ENCODE data around the gene SLC25A21. TPM values are rescaled to one million over a fixed set of nuclear protein-coding genes. Genes with fewer than 3 reads are reported as not detected.

Gene SLC25A21
- total and polyA plus RNA-seq, 2 of the 13 experiments (the other 11 are each of a cell fraction or from before 2014, with no cell fraction given): 1.9 to 2.9 TPM

DNA sequence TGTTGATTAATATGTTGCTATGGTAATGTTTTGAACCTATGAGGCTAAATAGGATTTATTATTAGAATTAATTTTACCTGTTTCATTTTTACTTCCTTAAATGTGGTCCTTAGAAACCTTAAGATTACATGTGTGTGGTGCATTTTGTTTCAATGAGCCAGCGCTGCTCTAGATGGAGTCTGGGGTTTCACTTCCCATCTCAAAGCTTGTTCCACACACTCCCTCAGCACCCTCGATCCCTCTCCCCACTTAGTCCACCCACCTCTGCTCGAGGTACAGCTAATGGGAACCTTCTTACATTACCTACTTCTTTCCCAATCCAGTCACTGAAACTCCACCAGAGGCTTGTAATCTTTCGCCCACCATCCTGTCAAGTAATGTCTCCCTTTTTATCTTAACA is 305.5 kb downstream of the SLC25A21 start:
- Histone ChIP-seq H3K9me3 (ENCODE audit: low read length) (no peaks in the 10 kb centered on the region), H3K4me1 (ENCODE audit: insufficient read depth, low read length) (no peaks in the 10 kb centered on the region), H3K27me3 (ENCODE audit: control insufficient read depth in 1 of 2, insufficient read depth in 2 of 2, low read length in 2 of 2) (no peaks in the 10 kb centered on the region), H3K4me2 (ENCODE audit: low read depth, low read length) (no peak overlapping the region), H3K4me3 (replicated peaks in 1 of 3; ENCODE audit: insufficient read depth in 1 of 3, low read depth in 2 of 3, low read length in 3 of 3) (no peak overlapping the region), H3K79me2 (ENCODE audit: insufficient read depth, low read length) (no peaks in the 10 kb centered on the region), H3K36me3 (replicated peaks in 1 of 2; ENCODE audit: control insufficient read depth in 1 of 2, insufficient read depth in 2 of 2, low read length in 2 of 2) (no peaks in the 10 kb centered on the region), H4K20me1 (ENCODE audit: insufficient read depth, low read length) (no peaks in the 10 kb centered on the region), H3K27ac (ENCODE audit: extremely low read length, insufficient read depth, low read length) (no peak overlapping the region), H3K9ac (ENCODE audit: insufficient read depth, low read depth, low read length) (no peak overlapping the region), H2AFZ (ENCODE audit: low read length) (no peak overlapping the region)
- DNase-seq (ENCODE audit: low spot score) (no peak), ATAC-seq (no peak), FAIRE-seq (no peak)
- POLR2A ChIA-PET: no interaction called here
- no peak for TF ChIP-seq ZKSCAN5 (CRISPR knock-in tag; IDR thresholded peaks at IDR 0.05)
- no peak for TF ChIP-seq ZKSCAN1 (IDR thresholded peaks at IDR 0.05; ENCODE audit: low read length)
- no peak for TF ChIP-seq EZH2 (conservative IDR thresholded peaks at IDR 0.05; ENCODE audit: low read depth, low read length)
- TF ChIP-seq ZNF598 (CRISPR knock-in tag; IDR thresholded peaks at IDR 0.05; ENCODE audit: borderline replicate concordance): no peak
- no peak for TF ChIP-seq RBAK (CRISPR knock-in tag; IDR thresholded peaks at IDR 0.05)
- no peak for TF ChIP-seq TEAD2 (CRISPR knock-in tag; IDR thresholded peaks at IDR 0.05)
- TF ChIP-seq XBP1 (CRISPR knock-in tag; IDR thresholded peaks at IDR 0.05): no peak
- TF ChIP-seq ZMAT3 (CRISPR knock-in tag; conservative IDR thresholded peaks at IDR 0.05): no peak
- TF ChIP-seq GFI1 (CRISPR knock-in tag; IDR thresholded peaks at IDR 0.05; ENCODE audit: borderline replicate concordance): no peak
- no peak for TF ChIP-seq LCORL (IDR thresholded peaks at IDR 0.05)
- TF ChIP-seq LCORL (CRISPR knock-in tag; IDR thresholded peaks at IDR 0.05): no peak
- in situ Hi-C loops (cut with HindIII; ENCODE audit: extremely low pct_ligation_motif_present, low pct_unique_long_range_greater_than_20kb) (no loop called here), intact Hi-C loops (cut with micrococcal nuclease; ENCODE audit: unreplicated experiment) (no loop called here)
- no TSS peak for BruUV-seq (replicated peaks)
- 23% methylated on average over 4 of the region's 4 CpGs for WGBS (ENCODE audit: low lambda C conversion rate)
- CTCF ChIA-PET (ENCODE audit: low intra/inter-chr PET ratio, low total read pairs): no interaction called here

DNA sequence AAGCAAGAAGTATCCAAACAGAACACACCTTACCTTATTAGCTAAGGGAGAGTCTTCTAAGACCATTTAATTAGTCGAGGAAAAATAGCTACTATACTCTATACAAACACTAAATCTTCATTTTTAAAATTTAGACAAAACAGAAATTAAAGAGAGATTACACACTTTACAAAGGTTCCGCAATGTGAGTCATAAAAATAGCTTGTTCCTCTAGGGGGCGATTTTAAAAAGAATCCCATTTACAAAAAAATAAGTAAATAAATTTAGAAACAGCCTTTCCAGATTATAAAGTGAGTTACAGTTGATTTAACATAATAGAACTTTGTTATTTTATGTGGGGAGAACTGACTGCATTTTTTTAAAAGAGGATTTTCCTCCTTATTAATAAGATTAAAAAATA is 309.1 kb downstream of the SLC25A21 start:
- no peak overlapping the region for H3K27ac ChIP-seq (ENCODE audit: extremely low read length, insufficient read depth, low read length)
- no peak overlapping the region for H3K9ac ChIP-seq (ENCODE audit: insufficient read depth, low read depth, low read length)
- no peaks in the 10 kb centered on the region for H3K9me3 ChIP-seq (ENCODE audit: low read length)
- FAIRE-seq (no peak), ATAC-seq (no peak), DNase-seq (ENCODE audit: low spot score) (no peak)
- intact Hi-C loops (cut with micrococcal nuclease; ENCODE audit: unreplicated experiment) (no loop called here), in situ Hi-C loops (cut with HindIII; ENCODE audit: extremely low pct_ligation_motif_present, low pct_unique_long_range_greater_than_20kb) (no loop called here)
- no peak overlapping the region for H3K4me3 ChIP-seq (replicated peaks in 1 of 3; ENCODE audit: insufficient read depth in 1 of 3, low read depth in 2 of 3, low read length in 3 of 3)
- no peak overlapping the region for H2AFZ ChIP-seq (ENCODE audit: low read length)
- no TSS peak for BruUV-seq (replicated peaks)
- 31% methylated on average over 3 of the region's 3 CpGs for WGBS (ENCODE audit: low lambda C conversion rate)
- no peaks in the 10 kb centered on the region for H4K20me1 ChIP-seq (ENCODE audit: insufficient read depth, low read length)
- no peaks in the 10 kb centered on the region for H3K4me1 ChIP-seq (ENCODE audit: insufficient read depth, low read length)
- no peaks in the 10 kb centered on the region for H3K27me3 ChIP-seq (ENCODE audit: control insufficient read depth in 1 of 2, insufficient read depth in 2 of 2, low read length in 2 of 2)
- POLR2A ChIA-PET: no interaction called here
- no peaks in the 10 kb centered on the region for H3K36me3 ChIP-seq (replicated peaks in 1 of 2; ENCODE audit: control insufficient read depth in 1 of 2, insufficient read depth in 2 of 2, low read length in 2 of 2)
- CTCF ChIA-PET (ENCODE audit: low intra/inter-chr PET ratio, low total read pairs): interaction anchor here (0.8 kb wide), 1 partner anchor 288 kb away, joined by 3 read pairs; no protein-coding TSS in a partner anchor
- no peak overlapping the region for H3K4me2 ChIP-seq (ENCODE audit: low read depth, low read length)
- no peaks in the 10 kb centered on the region for H3K79me2 ChIP-seq (ENCODE audit: insufficient read depth, low read length)
- TF ChIP-seq ARNT (IDR thresholded peaks at IDR 0.05) (no peak), ZNF678 (CRISPR knock-in tag; IDR thresholded peaks at IDR 0.05) (no peak), ZNF768 (CRISPR knock-in tag; IDR thresholded peaks at IDR 0.05) (no peak), POLR2AphosphoS5 (IDR thresholded peaks at IDR 0.05; ENCODE audit: low read depth, low read length) (no peak), CENPX (CRISPR knock-in tag; IDR thresholded peaks at IDR 0.05) (no peak), ZNF713 (CRISPR knock-in tag; IDR thresholded peaks at IDR 0.05) (no peak), CREB1 (IDR thresholded peaks at IDR 0.05) (no peak), CREB1 (CRISPR knock-in tag; IDR thresholded peaks at IDR 0.05) (no peak), ZNF792 (CRISPR knock-in tag; IDR thresholded peaks at IDR 0.05) (no peak), ZNF30 (CRISPR knock-in tag; IDR thresholded peaks at IDR 0.05) (no peak), RFXANK (CRISPR knock-in tag; IDR thresholded peaks at IDR 0.05) (no peak), SKI (IDR thresholded peaks at IDR 0.05; ENCODE audit: partially characterized antibody) (no peak)
- TF ChIP-seq, protein P1, sequence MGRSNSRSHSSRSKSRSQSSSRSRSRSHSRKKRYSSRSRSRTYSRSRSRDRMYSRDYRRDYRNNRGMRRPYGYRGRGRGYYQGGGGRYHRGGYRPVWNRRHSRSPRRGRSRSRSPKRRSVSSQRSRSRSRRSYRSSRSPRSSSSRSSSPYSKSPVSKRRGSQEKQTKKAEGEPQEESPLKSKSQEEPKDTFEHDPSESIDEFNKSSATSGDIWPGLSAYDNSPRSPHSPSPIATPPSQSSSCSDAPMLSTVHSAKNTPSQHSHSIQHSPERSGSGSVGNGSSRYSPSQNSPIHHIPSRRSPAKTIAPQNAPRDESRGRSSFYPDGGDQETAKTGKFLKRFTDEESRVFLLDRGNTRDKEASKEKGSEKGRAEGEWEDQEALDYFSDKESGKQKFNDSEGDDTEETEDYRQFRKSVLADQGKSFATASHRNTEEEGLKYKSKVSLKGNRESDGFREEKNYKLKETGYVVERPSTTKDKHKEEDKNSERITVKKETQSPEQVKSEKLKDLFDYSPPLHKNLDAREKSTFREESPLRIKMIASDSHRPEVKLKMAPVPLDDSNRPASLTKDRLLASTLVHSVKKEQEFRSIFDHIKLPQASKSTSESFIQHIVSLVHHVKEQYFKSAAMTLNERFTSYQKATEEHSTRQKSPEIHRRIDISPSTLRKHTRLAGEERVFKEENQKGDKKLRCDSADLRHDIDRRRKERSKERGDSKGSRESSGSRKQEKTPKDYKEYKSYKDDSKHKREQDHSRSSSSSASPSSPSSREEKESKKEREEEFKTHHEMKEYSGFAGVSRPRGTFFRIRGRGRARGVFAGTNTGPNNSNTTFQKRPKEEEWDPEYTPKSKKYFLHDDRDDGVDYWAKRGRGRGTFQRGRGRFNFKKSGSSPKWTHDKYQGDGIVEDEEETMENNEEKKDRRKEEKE (IDR thresholded peaks at IDR 0.05): no peak
